ENCODE data around the gene TRPC4. TPM values are rescaled to one million over a fixed set of nuclear protein-coding genes. Genes with fewer than 3 reads are reported as not detected.

Gene TRPC4
- total RNA-seq, 1 experiment from 2014 or later, result 19.0 TPM

GRCh38 chr13:37751025-37751424 lies 118.5 kb downstream of the TRPC4 start:
- H2AFZ ChIP-seq (ENCODE audit: low read length), result no peak overlapping the region
- H3K56ac ChIP-seq (ENCODE audit: insufficient read length, low read depth, low read length), result no peak overlapping the region
- H3K23me2 ChIP-seq (ENCODE audit: insufficient read length, low read depth, low read length, poor library complexity, severe bottlenecking), result no peaks in the 10 kb centered on the region
- H3K27me3 ChIP-seq (ENCODE audit: insufficient read depth, low read length), result no peaks in the 10 kb centered on the region
- no peaks in the 10 kb centered on the region for H3K79me1 ChIP-seq (ENCODE audit: insufficient read depth, low read depth, low read length, poor library complexity, severe bottlenecking)
- no peak overlapping the region for H2BK120ac ChIP-seq (ENCODE audit: low read depth, low read length, poor library complexity, severe bottlenecking)
- no peak overlapping the region for H3T11ph ChIP-seq (ENCODE audit: low read length)
- H4K91ac ChIP-seq (ENCODE audit: insufficient read length, low read depth, low read length), result no peak overlapping the region
- H3K27ac ChIP-seq (ENCODE audit: insufficient read length, low read depth, low read length), result no peak overlapping the region
- no peak overlapping the region for H2BK15ac ChIP-seq (ENCODE audit: low read depth, low read length)
- no peaks in the 10 kb centered on the region; the same call in 1 of the 2 replicates for H3K4me1 ChIP-seq (ENCODE audit: insufficient read depth, low read length)
- H3K36me3 Mint-ChIP-seq (ENCODE audit: insufficient read depth in 1 of 3, low read depth in 3 of 3), result no peaks in the 10 kb centered on the region; a peak in 1 of 7 replicates
- H3K4me1 Mint-ChIP-seq, result peaks cover 0 to 11% of the 10 kb centered on the region in 2 experiments; a peak in 2 of 4 replicates
- no peak overlapping the region for H3K4me3 Mint-ChIP-seq
- no peak overlapping the region for H4K5ac ChIP-seq (ENCODE audit: insufficient read length, low read depth, low read length)
- no peaks in the 10 kb centered on the region for H3K9me3 ChIP-seq (ENCODE audit: control insufficient read depth, low read depth, low read length)
- H4K20me1 ChIP-seq (ENCODE audit: control insufficient read depth, insufficient read depth, insufficient read length), result no peaks in the 10 kb centered on the region
- DNase-seq, result no peak
- no peaks in the 10 kb centered on the region for H3K79me2 ChIP-seq (ENCODE audit: insufficient read depth, low read length)
- no peak overlapping the region for H3K23ac ChIP-seq (ENCODE audit: insufficient read length, low read depth, low read length)
- no CpG with 5 or more reads among the region's 9 CpGs for WGBS (ENCODE audit: extremely low coverage, insufficient read length, low lambda C conversion rate)
- H2BK5ac ChIP-seq (ENCODE audit: insufficient read length, low read length), result no peak overlapping the region
- H3K27ac Mint-ChIP-seq, result peak overlapping the region in 2 of 3 experiments; percentile 18 to 35; a peak in 1 of 7 replicates
- H2BK12ac ChIP-seq (ENCODE audit: insufficient read length, low read depth, low read length), result no peak overlapping the region
- H3K4me2 ChIP-seq (ENCODE audit: insufficient read depth, insufficient read length, low read length), result no peak overlapping the region
- H2AK5ac ChIP-seq (ENCODE audit: insufficient read length, low read length), result no peak overlapping the region
- H3K9ac ChIP-seq (ENCODE audit: extremely low read depth, insufficient read length, low read length), result no peak overlapping the region
- no peak overlapping the region for H3K4ac ChIP-seq (ENCODE audit: low read depth, low read length)
- no peak overlapping the region for H2BK20ac ChIP-seq (ENCODE audit: low read depth, low read length, poor library complexity, severe bottlenecking)
- H3K9me3 Mint-ChIP-seq, result no peaks in the 10 kb centered on the region
- H3K18ac ChIP-seq (ENCODE audit: insufficient read length, low read depth, low read length), result no peak overlapping the region
- no peak overlapping the region for H3K14ac ChIP-seq (ENCODE audit: insufficient read depth, low read length)
- no peaks in the 10 kb centered on the region for H3K27me3 Mint-ChIP-seq (ENCODE audit: low read depth)
- no peak for TF ChIP-seq CTCF (conservative IDR thresholded peaks at IDR 0.05)
- H4K8ac ChIP-seq (replicated peaks; ENCODE audit: insufficient read length, low read depth, low read length), result no peak overlapping the region

All from H9 (cell line).